Measurements from ENCODE around the gene CRB2. TPM values are rescaled to one million over a fixed set of nuclear protein-coding genes. Genes with fewer than 3 reads are reported as not detected.

The CRB2 gene
- total and polyA plus RNA-seq, 2 of the 13 experiments (the other 11 are each of a cell fraction or from before 2014, with no cell fraction given) = 0.01 to 0.29 TPM

DNA sequence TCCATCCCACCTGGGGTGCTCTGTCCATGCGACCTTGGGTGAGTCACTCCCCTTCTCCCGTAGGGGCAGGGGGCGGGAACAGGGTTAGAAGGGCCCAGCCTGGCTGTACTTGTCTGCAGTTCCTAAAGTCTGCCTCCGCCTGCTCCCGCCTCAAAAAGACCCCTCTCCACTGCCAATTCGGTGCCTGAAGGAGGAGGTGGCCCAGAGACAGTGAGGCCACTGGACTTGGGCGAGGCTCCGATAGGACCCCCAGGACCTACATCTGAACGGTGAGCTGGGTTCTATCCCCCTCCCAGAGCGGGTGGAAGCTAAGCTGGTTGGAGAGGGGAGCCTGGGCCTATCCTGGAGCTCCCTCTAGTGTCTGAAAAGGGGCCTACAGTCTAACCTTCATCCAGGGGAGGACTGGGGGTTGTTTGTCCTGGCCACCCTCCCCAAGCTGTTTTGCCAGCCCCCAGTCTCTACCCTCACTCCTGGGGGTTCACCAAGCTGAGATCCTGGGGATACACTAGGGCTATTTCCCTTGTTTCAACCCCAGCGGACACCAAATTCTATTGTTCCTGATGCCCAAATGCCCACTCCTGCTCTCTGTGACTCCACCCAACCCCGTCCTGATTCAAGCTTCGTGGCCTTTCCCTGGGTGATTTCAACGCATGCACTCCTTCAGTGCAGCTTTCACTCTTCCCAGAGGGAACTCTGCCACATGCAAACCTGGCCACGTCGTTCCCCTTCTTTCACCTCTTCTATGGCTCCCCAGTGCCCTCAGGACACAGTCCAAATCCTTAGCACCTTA, 6.1 kb upstream of the CRB2 start (continued):
- TF ChIP-seq KDM3A (CRISPR knock-in tag; IDR thresholded peaks at IDR 0.05; ENCODE audit: low read depth) = peak; percentile 35; the same call in 1 of the 2 replicates
- TF ChIP-seq ZNF563 (CRISPR knock-in tag; IDR thresholded peaks at IDR 0.05) = no peak
- no peak for TF ChIP-seq ZFP82 (CRISPR knock-in tag; IDR thresholded peaks at IDR 0.05; ENCODE audit: borderline replicate concordance)
- peak; percentile 44 for TF ChIP-seq XRCC5 (optimal IDR thresholded peaks at IDR 0.05; ENCODE audit: low read length)
- no peak for TF ChIP-seq TAF15 (IDR thresholded peaks at IDR 0.05; ENCODE audit: low read depth, low read length, poor library complexity, severe bottlenecking)
- TF ChIP-seq LCORL (IDR thresholded peaks at IDR 0.05) = no peak
- TF ChIP-seq LCORL (CRISPR knock-in tag; IDR thresholded peaks at IDR 0.05) = no peak
- TF ChIP-seq, protein P1, sequence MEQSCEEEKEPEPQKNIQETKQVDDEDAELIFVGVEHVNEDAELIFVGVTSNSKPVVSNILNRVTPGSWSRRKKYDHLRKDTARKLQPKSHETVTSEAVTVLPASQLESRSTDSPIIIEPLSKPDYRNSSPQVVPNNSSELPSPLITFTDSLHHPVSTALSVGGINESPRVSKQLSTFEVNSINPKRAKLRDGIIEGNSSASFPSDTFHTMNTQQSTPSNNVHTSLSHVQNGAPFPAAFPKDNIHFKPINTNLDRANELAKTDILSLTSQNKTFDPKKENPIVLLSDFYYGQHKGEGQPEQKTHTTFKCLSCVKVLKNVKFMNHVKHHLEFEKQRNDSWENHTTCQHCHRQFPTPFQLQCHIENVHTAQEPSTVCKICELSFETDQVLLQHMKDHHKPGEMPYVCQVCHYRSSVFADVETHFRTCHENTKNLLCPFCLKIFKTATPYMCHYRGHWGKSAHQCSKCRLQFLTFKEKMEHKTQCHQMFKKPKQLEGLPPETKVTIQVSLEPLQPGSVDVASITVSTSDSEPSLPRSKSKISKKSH (CRISPR knock-in tag; IDR thresholded peaks at IDR 0.05; ENCODE audit: borderline replicate concordance) = 0 out of 2 replicates have a peak, but pooled peaks have one; percentile 37
- no peak for TF ChIP-seq MED1 (CRISPR knock-in tag; IDR thresholded peaks at IDR 0.05)
- TF ChIP-seq ZNF670 (CRISPR knock-in tag; IDR thresholded peaks at IDR 0.05; ENCODE audit: borderline replicate concordance) = no peak
- no peak for TF ChIP-seq RBM22 (optimal IDR thresholded peaks at IDR 0.05; ENCODE audit: low read length)
- TF ChIP-seq, protein P2, sequence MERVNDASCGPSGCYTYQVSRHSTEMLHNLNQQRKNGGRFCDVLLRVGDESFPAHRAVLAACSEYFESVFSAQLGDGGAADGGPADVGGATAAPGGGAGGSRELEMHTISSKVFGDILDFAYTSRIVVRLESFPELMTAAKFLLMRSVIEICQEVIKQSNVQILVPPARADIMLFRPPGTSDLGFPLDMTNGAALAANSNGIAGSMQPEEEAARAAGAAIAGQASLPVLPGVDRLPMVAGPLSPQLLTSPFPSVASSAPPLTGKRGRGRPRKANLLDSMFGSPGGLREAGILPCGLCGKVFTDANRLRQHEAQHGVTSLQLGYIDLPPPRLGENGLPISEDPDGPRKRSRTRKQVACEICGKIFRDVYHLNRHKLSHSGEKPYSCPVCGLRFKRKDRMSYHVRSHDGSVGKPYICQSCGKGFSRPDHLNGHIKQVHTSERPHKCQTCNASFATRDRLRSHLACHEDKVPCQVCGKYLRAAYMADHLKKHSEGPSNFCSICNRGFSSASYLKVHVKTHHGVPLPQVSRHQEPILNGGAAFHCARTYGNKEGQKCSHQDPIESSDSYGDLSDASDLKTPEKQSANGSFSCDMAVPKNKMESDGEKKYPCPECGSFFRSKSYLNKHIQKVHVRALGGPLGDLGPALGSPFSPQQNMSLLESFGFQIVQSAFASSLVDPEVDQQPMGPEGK (CRISPR knock-in tag; IDR thresholded peaks at IDR 0.05) = peak; percentile 70; the same call in 1 of the 2 replicates
- TF ChIP-seq, protein P3, sequence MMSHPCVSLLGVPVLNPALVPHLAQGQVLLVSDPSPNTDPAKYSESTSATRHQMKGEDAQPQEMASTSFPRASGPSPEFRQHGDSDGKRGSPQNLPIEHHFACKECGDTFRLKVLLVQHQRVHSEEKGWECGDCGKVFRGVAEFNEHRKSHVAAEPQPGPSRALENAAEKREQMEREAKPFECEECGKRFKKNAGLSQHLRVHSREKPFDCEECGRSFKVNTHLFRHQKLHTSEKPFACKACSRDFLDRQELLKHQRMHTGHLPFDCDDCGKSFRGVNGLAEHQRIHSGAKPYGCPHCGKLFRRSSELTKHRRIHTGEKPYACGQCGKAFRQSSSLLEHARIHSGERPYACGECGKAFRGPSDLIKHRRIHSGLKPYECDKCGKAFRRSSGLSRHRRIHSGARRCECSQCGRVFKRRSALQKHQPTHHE (CRISPR knock-in tag; IDR thresholded peaks at IDR 0.05; ENCODE audit: borderline replicate concordance) = no peak
- TF ChIP-seq, protein P4, sequence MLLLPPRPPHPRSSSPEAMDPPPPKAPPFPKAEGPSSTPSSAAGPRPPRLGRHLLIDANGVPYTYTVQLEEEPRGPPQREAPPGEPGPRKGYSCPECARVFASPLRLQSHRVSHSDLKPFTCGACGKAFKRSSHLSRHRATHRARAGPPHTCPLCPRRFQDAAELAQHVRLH (CRISPR knock-in tag; IDR thresholded peaks at IDR 0.05; ENCODE audit: borderline replicate concordance, low read depth) = peak; percentile 45; the same call in 1 of the 2 replicates
- TF ChIP-seq NAIF1 (CRISPR knock-in tag; IDR thresholded peaks at IDR 0.05; ENCODE audit: borderline replicate concordance) = peak; percentile 83; the same call in 1 of the 2 replicates
- no peak for TF ChIP-seq TBL1XR1 (IDR thresholded peaks at IDR 0.05; ENCODE audit: borderline replicate concordance, low read length, partially characterized antibody)
- TF ChIP-seq, protein P5, sequence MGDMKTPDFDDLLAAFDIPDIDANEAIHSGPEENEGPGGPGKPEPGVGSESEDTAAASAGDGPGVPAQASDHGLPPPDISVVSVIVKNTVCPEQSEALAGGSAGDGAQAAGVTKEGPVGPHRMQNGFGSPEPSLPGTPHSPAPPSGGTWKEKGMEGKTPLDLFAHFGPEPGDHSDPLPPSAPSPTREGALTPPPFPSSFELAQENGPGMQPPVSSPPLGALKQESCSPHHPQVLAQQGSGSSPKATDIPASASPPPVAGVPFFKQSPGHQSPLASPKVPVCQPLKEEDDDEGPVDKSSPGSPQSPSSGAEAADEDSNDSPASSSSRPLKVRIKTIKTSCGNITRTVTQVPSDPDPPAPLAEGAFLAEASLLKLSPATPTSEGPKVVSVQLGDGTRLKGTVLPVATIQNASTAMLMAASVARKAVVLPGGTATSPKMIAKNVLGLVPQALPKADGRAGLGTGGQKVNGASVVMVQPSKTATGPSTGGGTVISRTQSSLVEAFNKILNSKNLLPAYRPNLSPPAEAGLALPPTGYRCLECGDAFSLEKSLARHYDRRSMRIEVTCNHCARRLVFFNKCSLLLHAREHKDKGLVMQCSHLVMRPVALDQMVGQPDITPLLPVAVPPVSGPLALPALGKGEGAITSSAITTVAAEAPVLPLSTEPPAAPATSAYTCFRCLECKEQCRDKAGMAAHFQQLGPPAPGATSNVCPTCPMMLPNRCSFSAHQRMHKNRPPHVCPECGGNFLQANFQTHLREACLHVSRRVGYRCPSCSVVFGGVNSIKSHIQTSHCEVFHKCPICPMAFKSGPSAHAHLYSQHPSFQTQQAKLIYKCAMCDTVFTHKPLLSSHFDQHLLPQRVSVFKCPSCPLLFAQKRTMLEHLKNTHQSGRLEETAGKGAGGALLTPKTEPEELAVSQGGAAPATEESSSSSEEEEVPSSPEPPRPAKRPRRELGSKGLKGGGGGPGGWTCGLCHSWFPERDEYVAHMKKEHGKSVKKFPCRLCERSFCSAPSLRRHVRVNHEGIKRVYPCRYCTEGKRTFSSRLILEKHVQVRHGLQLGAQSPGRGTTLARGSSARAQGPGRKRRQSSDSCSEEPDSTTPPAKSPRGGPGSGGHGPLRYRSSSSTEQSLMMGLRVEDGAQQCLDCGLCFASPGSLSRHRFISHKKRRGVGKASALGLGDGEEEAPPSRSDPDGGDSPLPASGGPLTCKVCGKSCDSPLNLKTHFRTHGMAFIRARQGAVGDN (CRISPR knock-in tag; IDR thresholded peaks at IDR 0.05) = peak; percentile 52
- no peak for TF ChIP-seq ATAD3A (CRISPR knock-in tag; IDR thresholded peaks at IDR 0.05)
- no peak for TF ChIP-seq ZNF382 (CRISPR knock-in tag; IDR thresholded peaks at IDR 0.05; ENCODE audit: borderline replicate concordance)
